HCT116 (cell line): Measurements from ENCODE around the gene INCA1. TPM values are rescaled to one million over a fixed set of nuclear protein-coding genes. Genes with fewer than 3 reads are reported as not detected.

Experiments
- ATAC-seq: fragments of 200-7000 bp; cut with Tn5 transposase; 2 replicates; pipeline ENCODE4 v1.9.1; 2020; ENCODE audit warnings: mild to moderate bottlenecking, moderate library complexity
- BruUV-seq: library from RNA; stranded (reverse); fragments of 400-500 nt; replicated peaks from 2 replicates; lab custom pipeline; 2021; lab: Mats Ljungman, UMichigan
- CTCF ChIA-PET: fragments of 300-600 bp; sonication (Branson Sonifier 250); formaldehyde crosslinking; loops from one replicate; lab custom pipeline; 2021; ENCODE audit warnings: antibody characterized with exemption; lab: Charles Lee
- POLR2A ChIA-PET: fragments of 300-600, 350-600 bp; sonication (Branson Sonifier 250); formaldehyde crosslinking; loops from one replicate; lab custom pipeline; 2021; ENCODE audit warnings: antibody characterized with exemption; lab: Charles Lee
- RAD21 ChIA-PET, 2 experiments: fragments of 300-600 bp; sonication (Branson Sonifier 250); formaldehyde crosslinking; loops; one replicate each; lab custom pipeline; 2023; ENCODE audit warnings: low total read pairs in 2 of 2; ENCODE audit not compliant: uncharacterized antibody in 2 of 2, unreplicated experiment in 2 of 2, low non-redundant PET in 1 of 2; lab: Charles Lee
- DNase-seq: peaks from one replicate; pipeline ENCODE4 v3.0.0-alpha.2; 2010; ENCODE audit warnings: low read depth, low spot score
- H2AFZ ChIP-seq: fragments of 200-600 bp; shearing (Covaris generic), sonication (generic); 2 replicates; pipeline ENCODE4 v1.6.1; 2017; ENCODE audit warnings: low read depth, mixed run types, mixed read lengths, antibody characterized with exemption, low read length; ENCODE audit not compliant: poor library complexity, severe bottlenecking
- H3K27ac ChIP-seq: 2 replicates; pipeline ENCODE4 v1.5.1; 2012; ENCODE audit warnings: low read depth, low read length
- H3K27me3 ChIP-seq: fragments of 200-600 bp; sonication (generic); 2 replicates; pipeline ENCODE4 v1.6.1; 2016; ENCODE audit warnings: mixed run types, low read length, mixed read lengths; ENCODE audit not compliant: insufficient read depth
- H3K36me3 ChIP-seq, 2 experiments: fragments of 200-500 bp in 1 of 2; fragments of 200-600 bp in 1 of 2; sonication (Bioruptor generic) in 1 of 2; sonication (generic) in 1 of 2; 2 replicates each; pipeline versions ENCODE4 v1.5.1 to v1.6.1; 2014 to 2016; ENCODE audit warnings: low read length in 2 of 2, inconsistent platforms in 1 of 2, mixed read lengths in 1 of 2, mixed run types in 1 of 2; ENCODE audit not compliant: insufficient read depth in 2 of 2, control insufficient read depth in 1 of 2
- H3K4me1 ChIP-seq, 2 experiments: fragments of 200-600 bp in 1 of 2; sonication (generic) in 1 of 2; 2 replicates each; pipeline versions ENCODE4 v1.5.1 to v1.6.1; 2012 to 2017; ENCODE audit warnings: low read length in 2 of 2, inconsistent platforms in 1 of 2, mild to moderate bottlenecking in 1 of 2, mixed read lengths in 1 of 2, mixed run types in 1 of 2, moderate library complexity in 1 of 2; ENCODE audit not compliant: insufficient read depth in 2 of 2, control insufficient read depth in 1 of 2
- H3K4me2 ChIP-seq: fragments of 200-600 bp; sonication (generic); 2 replicates; pipeline ENCODE4 v1.6.1; 2017; ENCODE audit warnings: mixed run types, low read length, mixed read lengths
- H3K4me3 ChIP-seq, 2 experiments: fragments of 200-600 bp in 1 of 2; sonication (generic) in 1 of 2; replicated peaks in 1 of 2; 2 replicates each; pipeline ENCODE4 v1.5.1; 2011 to 2016; ENCODE audit warnings: low read length in 2 of 2, control low read depth in 1 of 2, low read depth in 1 of 2, mild to moderate bottlenecking in 1 of 2, mixed read lengths in 1 of 2, mixed run types in 1 of 2
- H3K79me2 ChIP-seq: fragments of 200-600 bp; sonication (generic); 2 replicates; pipeline ENCODE4 v1.6.1; 2017; ENCODE audit warnings: mild to moderate bottlenecking, mixed run types, low read length, moderate library complexity, mixed read lengths; ENCODE audit not compliant: insufficient read depth
- H3K9ac ChIP-seq: fragments of 200-600 bp; sonication (generic); 2 replicates; pipeline ENCODE4 v1.6.1; 2016; ENCODE audit warnings: low read length, mixed read lengths
- H3K9me2 ChIP-seq: fragments of 200-600 bp; sonication (generic), shearing (Covaris generic); 2 replicates; pipeline ENCODE4 v1.6.1; 2017; ENCODE audit warnings: mixed run types, mild to moderate bottlenecking, moderate library complexity; ENCODE audit not compliant: insufficient read depth
- H3K9me3 ChIP-seq, 2 experiments: fragments of 200-500 bp in 1 of 2; fragments of 200-600 bp in 1 of 2; sonication (Bioruptor generic) in 1 of 2; sonication (generic) in 1 of 2; 2 replicates each; pipeline ENCODE4 v1.6.1; 2014 to 2017; ENCODE audit warnings: low read length in 2 of 2, mixed read lengths in 2 of 2, inconsistent platforms in 1 of 2, low read depth in 1 of 2, mild to moderate bottlenecking in 1 of 2, mixed run types in 1 of 2, moderate library complexity in 1 of 2; ENCODE audit not compliant: control insufficient read depth in 1 of 2, insufficient read depth in 1 of 2
- H4K20me1 ChIP-seq: fragments of 200-600 bp; sonication (generic), shearing (Covaris generic); 2 replicates; pipeline ENCODE4 v1.6.1; 2017; ENCODE audit warnings: mixed run types, mild to moderate bottlenecking, moderate library complexity; ENCODE audit not compliant: insufficient read depth
- ATF3 ChIP-seq: IDR thresholded peaks from 2 replicates; pipeline ENCODE4 v1.6.1; 2012
- CBX3 ChIP-seq: IDR thresholded peaks from 2 replicates; pipeline ENCODE4 v1.6.1; 2012; ENCODE audit warnings: low read depth
- CEBPB ChIP-seq: IDR thresholded peaks from 2 replicates; pipeline ENCODE4 v1.6.1; 2012; ENCODE audit warnings: low read depth
- EGR1 ChIP-seq: IDR thresholded peaks from 2 replicates; pipeline ENCODE4 v1.6.1; 2012; ENCODE audit warnings: low read depth
- ELF1 ChIP-seq: IDR thresholded peaks from 2 replicates; pipeline ENCODE4 v1.6.1; 2012; ENCODE audit warnings: low read depth, borderline replicate concordance
- EZH2 ChIP-seq: fragments of 200-600 bp; sonication (generic); IDR thresholded peaks from 2 replicates; pipeline ENCODE4 v1.6.1; 2017; ENCODE audit warnings: antibody characterized with exemption, mixed run types
- EZH2phosphoT487 ChIP-seq: fragments of 200-600 bp; IDR thresholded peaks from 2 replicates; pipeline ENCODE4 v1.6.1; 2018; ENCODE audit warnings: antibody characterized with exemption, borderline replicate concordance
- FOSL1 ChIP-seq: IDR thresholded peaks from 2 replicates; pipeline ENCODE4 v1.6.1; 2012; ENCODE audit warnings: low read depth
- JUND ChIP-seq: IDR thresholded peaks from 2 replicates; pipeline ENCODE4 v1.6.1; 2012
- MAX ChIP-seq: IDR thresholded peaks from 2 replicates; pipeline ENCODE4 v1.6.1; 2012
- POLR2A ChIP-seq: IDR thresholded peaks from 2 replicates; pipeline ENCODE4 v1.7.0; 2011; ENCODE audit warnings: borderline replicate concordance; ENCODE audit not compliant: insufficient read depth, insufficient read length; ENCODE audit errors: extremely low read depth
- POLR2AphosphoS5 ChIP-seq: IDR thresholded peaks from 2 replicates; pipeline ENCODE4 v1.6.1; 2011; ENCODE audit warnings: mild to moderate bottlenecking, low read depth, low read length, moderate library complexity
- RAD21 ChIP-seq: IDR thresholded peaks from 2 replicates; pipeline ENCODE4 v1.6.1; 2012; ENCODE audit warnings: low read depth, mild to moderate bottlenecking
- REST ChIP-seq: IDR thresholded peaks from 2 replicates; pipeline ENCODE4 v1.6.1; 2012; ENCODE audit warnings: low read depth
- SIN3A ChIP-seq: IDR thresholded peaks from 2 replicates; pipeline ENCODE4 v1.6.1; 2012; ENCODE audit warnings: low read depth
- SP1 ChIP-seq: IDR thresholded peaks from 2 replicates; pipeline ENCODE4 v1.6.1; 2012; ENCODE audit warnings: low read depth
- SRF ChIP-seq: IDR thresholded peaks from 2 replicates; pipeline ENCODE4 v1.6.1; 2012; ENCODE audit warnings: low read depth
- TCF7L2 ChIP-seq: IDR thresholded peaks from 2 replicates; pipeline ENCODE4 v1.7.0; 2011; ENCODE audit warnings: borderline replicate concordance, inconsistent platforms; ENCODE audit not compliant: insufficient read depth, insufficient read length; ENCODE audit errors: extremely low read depth
- YY1 ChIP-seq: IDR thresholded peaks from 2 replicates; pipeline ENCODE4 v1.6.1; 2011; ENCODE audit warnings: low read length, low read depth, moderate library complexity, mild to moderate bottlenecking; ENCODE audit not compliant: insufficient replicate concordance; ENCODE audit errors: extremely low read depth
- ZBTB33 ChIP-seq: IDR thresholded peaks from 2 replicates; pipeline ENCODE4 v1.6.1; 2011; ENCODE audit warnings: mild to moderate bottlenecking, low read length, moderate library complexity; ENCODE audit not compliant: insufficient replicate concordance; ENCODE audit errors: extremely low read depth
- ZFX ChIP-seq: fragments of 450-650 bp; IDR thresholded peaks from 2 replicates; pipeline ENCODE4 v1.6.1; 2017
- ZNF274 ChIP-seq: fragments of 200-500 bp; sonication (Bioruptor generic); IDR thresholded peaks from 2 replicates; pipeline ENCODE4 v1.6.1; 2014; ENCODE audit warnings: mild to moderate bottlenecking, low read depth, low read length, inconsistent platforms
- intact Hi-C: fragments of 100-400 bp; cut with micrococcal nuclease; formaldehyde crosslinking; loops from 2 replicates; pipeline ENCODE4 v1.10.0; 2022
- total RNA-seq: library from RNA; stranded (reverse); gene quantifications from one replicate; pipeline ENCODE4 v1.2.1, GENCODE V29; 2021; ENCODE audit not compliant: unreplicated experiment

The INCA1 gene
- total RNA-seq, 1 experiment from 2014 or later: 0.74 TPM

- ATAC-seq (peak; percentile 85), DNase-seq (peak; percentile 52)
- H2AFZ ChIP-seq: peak within 1 kb of the TSS; percentile 78
- H3K9ac ChIP-seq: peak within 1 kb of the TSS; percentile 90
- H3K4me2 ChIP-seq: peak within 1 kb of the TSS; percentile 99
- RAD21 ChIA-PET: interaction anchor here in 1 of 2 experiments (0.6 kb wide), 1 partner anchor 64 kb away, joined by 3 read pairs; no protein-coding TSS in a partner anchor
- intact Hi-C loops: loop anchor here (1.0 to 5.0 kb wide), 3 partner anchors 20 to 78 kb away; partner anchors contain the start of genes PFN1 and SPAG7
- no peaks in the 10 kb centered on the region for H3K9me2 ChIP-seq
- H3K9me3 ChIP-seq: no peaks in the 10 kb centered on the region
- H3K4me1 ChIP-seq: peaks cover 7 to 24% of the 10 kb centered on the region in 2 experiments
- peaks cover 2 to 7% of the 10 kb centered on the region in 2 experiments; a peak in 1 of 4 replicates for H3K36me3 ChIP-seq
- peak within 1 kb of the TSS; percentile 84 for H3K27ac ChIP-seq
- POLR2A ChIA-PET: interaction anchor here (0.6 to 1.9 kb wide), 6 partner anchors 10 to 78 kb away, joined by 4 to 16 read pairs (median 7); partner anchors contain the start of genes INCA1, KIF1C, RNF167 and SLC25A11
- H4K20me1 ChIP-seq: no peaks in the 10 kb centered on the region
- no peaks in the 10 kb centered on the region for H3K27me3 ChIP-seq
- BruUV-seq: no TSS peak
- CTCF ChIA-PET: interaction anchor here (0.6 to 1.4 kb wide), 4 partner anchors 20 to 242 kb away, joined by 3 to 9 read pairs (median 5); partner anchors contain the start of gene SPAG7
- peaks cover 15% of the 10 kb centered on the region for H3K79me2 ChIP-seq
- H3K4me3 ChIP-seq: peak within 1 kb of the TSS; percentile 72 to 97
- TF ChIP-seq MAX (peak; percentile 78), EGR1 (peak; percentile 77), REST (no peak), ZBTB33 (peak; percentile 30), JUND (no peak), CEBPB (no peak), ZFX (peak; percentile 75; the same call in 1 of the 2 replicates), FOSL1 (no peak), ATF3 (no peak), SIN3A (no peak), TCF7L2 (no peak), CBX3 (no peak), EZH2 (no peak), ZNF274 (no peak), SP1 (no peak; the same call in 1 of the 2 replicates), SRF (peak; percentile 90), POLR2AphosphoS5 (no peak; the same call in none of the 2 replicates), EZH2phosphoT487 (no peak), POLR2A (peak; percentile 82), RAD21 (peak; percentile 58), ELF1 (no peak), YY1 (peak; percentile 71)
These were observed 10.2 kb downstream of the INCA1 start, which contains the start of gene CAMTA2 for GRCh38 chr17:4986951-4987766. CAMTA2 (minus strand) TSS chr17:4987675; CDS start chr17:4986222, 1,453 bp downstream.
